GM19023 (cell line): ENCODE measurements around the gene RC3H2.
"Not testable (repeated sequence)": the region's sequence is repeated elsewhere in the genome, so short reads cannot be mapped to it uniquely, and the experiment has no call there.

Experiments
- ATAC-seq: cut with Tn5 transposase; IDR thresholded peaks from one replicate; pipeline ENCODE4 v1.9.1; 2021; ENCODE audit warnings: mild to moderate bottlenecking, moderate library complexity; ENCODE audit not compliant: unreplicated experiment

RC3H2 gene

GRCh38 chr9:122922713-122923112 is 17.6 kb upstream of the RC3H2 start:
- no peak for ATAC-seq

DNA sequence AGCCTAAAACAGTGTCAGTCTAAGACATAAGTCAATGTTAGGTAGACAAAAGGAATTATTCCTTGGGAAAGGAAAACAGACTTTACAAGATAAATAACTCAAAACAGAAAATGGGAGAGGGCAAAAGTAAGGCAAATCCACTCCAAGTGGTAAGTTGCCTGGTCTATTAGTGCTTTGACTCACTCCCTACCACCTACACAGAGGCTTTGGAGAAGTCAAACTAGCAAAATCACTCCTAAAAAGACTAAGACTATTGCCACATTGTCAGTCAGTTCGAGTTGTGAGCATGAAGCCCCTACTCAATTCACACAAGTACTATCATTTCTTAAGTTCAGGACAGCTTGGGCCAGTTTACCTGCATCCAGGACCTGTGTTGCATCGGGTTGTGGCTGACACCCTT is 13.2 kb upstream of the RC3H2 start:
- ATAC-seq, result no peak

GRCh38 chr9:122912964-122913673 is 8.0 kb upstream of the RC3H2 start, which contains the start of gene ZBTB6:
ZBTB6 (minus strand) TSS chr9:122913323; CDS start chr9:122912072, 1,251 bp downstream.
- ATAC-seq, result peak; percentile 99

GRCh38 chr9:122912671-122912963 is 7.5 kb upstream of the RC3H2 start:
- ATAC-seq, result no peak

- ATAC-seq, result not testable (repeated sequence)
Observed at GRCh38 chr9:122906122-122906521, 963 bp upstream of the RC3H2 start.

- ATAC-seq, result peak; percentile 21
Observed at GRCh38 chr9:122904466-122904822, 715 bp downstream of the RC3H2 start.

DNA sequence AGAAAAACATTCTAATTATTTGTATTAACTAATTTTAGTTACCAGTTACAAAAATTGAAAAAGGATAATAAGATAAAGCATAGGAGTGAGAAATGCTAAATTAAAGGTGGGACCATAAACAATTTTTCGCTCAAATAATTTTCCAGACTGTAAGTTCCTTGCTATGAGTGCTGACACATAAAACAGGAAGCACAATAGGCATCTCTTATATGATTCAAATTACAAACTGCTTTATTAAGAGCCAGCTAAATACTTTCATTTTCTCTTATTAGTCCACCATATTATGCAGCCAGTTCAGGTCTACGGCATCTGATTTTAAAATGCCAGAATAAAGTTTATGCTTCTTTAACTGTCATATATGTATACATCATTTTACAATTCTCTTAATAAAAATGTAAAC is 4.4 kb downstream of the RC3H2 start:
- ATAC-seq, result no peak

GRCh38 chr9:122897969-122898368 is 7.2 kb downstream of the RC3H2 start:
- ATAC-seq, result no peak

GRCh38 chr9:122888480-122888879 is 16.7 kb downstream of the RC3H2 start:
- no peak for ATAC-seq

- ATAC-seq, result no peak
Observed at GRCh38 chr9:122883125-122883524, 22.0 kb downstream of the RC3H2 start.

DNA sequence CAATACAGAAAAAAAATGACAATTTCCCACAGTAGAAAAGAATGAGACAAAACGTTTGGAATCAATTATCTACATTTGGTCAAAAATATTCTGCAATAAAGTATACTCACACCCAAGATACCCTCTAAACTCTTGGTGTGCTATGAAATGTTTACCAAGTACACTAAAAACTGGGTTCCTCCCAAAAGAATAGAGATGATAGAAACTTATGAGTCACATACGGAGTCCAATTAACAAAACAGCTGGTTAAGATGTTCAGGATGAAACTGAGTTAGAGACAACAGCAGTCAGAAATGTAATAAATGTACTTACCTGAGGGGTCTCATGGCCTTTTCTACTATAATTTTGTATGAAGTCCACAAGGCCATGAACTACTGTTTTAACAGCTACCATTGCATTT is 25.7 kb downstream of the RC3H2 start:
- no peak for ATAC-seq

DNA sequence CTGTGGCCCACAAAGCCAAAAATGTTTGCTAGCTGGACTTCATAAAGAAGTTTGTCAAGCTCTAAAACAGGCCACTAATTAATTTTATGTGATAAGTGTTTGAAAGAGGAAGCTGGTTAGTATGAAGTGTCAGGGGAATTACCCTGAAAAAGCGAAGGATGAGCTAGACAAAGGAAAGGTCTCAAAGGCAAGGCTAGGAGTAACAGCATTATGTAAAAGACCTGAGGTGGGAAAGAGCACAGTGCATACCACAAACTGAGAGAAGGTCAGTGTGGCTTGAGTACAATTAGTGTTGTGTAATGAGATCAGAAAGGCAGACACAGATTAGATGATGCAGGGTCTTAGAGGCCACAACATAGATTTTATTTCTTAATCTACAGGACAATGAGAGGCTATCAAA is 29.6 kb downstream of the RC3H2 start:
- ATAC-seq, result no peak

- ATAC-seq, result not testable (repeated sequence)
Observed at GRCh38 chr9:122867276-122867675, 37.9 kb downstream of the RC3H2 start.

DNA sequence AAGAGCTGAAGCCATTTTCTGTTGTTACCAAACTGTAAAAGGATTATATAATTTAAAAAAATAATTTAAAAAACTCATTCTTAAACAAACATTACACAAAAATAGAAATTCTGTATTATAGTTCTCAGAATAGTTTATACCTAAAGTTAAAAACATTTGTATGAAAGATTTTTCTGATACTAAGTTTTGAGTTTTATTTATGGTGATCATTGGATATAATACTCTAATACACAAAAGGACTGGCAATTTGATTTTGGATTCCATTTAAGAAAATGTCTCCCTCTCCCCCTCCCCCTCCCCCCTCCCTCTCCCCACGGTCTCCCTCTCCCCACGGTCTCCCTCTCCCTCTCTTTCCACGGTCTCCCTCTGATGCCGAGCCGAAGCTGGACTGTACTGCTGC is 39.1 kb downstream of the RC3H2 start:
- no peak for ATAC-seq

GRCh38 chr9:122865300-122865699 is 39.9 kb downstream of the RC3H2 start:
- ATAC-seq, result no peak

- ATAC-seq, result no peak
Observed at GRCh38 chr9:122863407-122863806, 41.8 kb downstream of the RC3H2 start.

DNA sequence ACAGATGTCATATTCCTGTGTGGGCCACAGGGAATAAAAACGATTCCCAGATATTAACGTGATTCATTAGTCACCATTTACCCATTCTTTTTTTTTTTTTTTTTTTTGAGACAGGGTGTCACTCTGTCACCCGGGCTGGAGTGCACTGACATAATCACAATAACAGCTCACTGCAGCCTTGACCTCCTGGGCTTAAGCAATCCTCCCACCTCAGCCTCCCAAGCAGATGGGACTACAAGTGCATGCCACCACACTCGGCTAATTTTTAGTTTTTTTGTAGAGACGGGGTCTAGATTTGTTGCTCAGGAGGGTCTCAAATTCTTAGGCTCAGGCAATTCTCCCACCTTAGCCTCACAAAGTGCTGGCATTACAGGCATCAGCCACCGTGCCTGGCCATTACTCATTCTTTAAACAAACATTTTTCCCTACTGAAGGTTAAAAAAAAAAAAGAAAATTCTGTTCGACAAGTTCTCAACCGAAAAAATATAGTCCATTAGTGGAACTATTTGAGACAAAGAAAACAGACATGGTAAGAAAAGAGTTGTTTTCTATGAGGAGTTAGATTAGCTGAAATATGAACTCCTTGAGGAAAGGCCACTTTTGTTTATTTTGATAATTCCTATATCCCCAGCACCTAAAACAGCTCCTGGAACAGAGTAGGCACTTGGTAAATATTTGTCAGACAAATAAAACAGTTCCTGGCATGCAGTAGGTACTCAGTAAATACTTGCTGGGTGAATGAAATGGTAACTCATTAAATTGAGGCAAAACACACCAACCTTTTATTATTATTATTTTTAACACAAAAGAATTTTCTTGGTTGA is 44.6 kb downstream of the RC3H2 start:
- no peak for ATAC-seq

DNA sequence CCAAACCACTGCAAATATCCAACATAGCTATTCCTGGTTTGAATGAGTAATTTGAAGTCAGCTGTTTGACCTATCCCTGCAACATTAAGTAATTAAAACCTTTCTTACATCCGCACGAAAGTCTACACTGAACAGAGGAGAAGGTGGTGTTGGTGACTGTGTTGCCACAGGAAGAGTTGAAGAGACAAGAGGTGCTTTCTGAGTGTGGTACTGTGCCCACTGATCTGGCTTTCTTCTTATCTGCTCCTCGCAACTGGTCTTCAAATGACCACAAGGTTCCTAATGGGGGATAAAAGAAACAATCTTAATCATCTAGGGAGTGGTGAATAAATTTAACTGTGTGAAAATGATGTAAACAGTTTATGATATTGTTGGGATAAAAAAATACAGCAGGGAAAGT is 47.3 kb downstream of the RC3H2 start:
- no peak for ATAC-seq

- ATAC-seq, result not testable (repeated sequence)
Observed at GRCh38 chr9:122852085-122852786, 52.9 kb downstream of the RC3H2 start.

DNA sequence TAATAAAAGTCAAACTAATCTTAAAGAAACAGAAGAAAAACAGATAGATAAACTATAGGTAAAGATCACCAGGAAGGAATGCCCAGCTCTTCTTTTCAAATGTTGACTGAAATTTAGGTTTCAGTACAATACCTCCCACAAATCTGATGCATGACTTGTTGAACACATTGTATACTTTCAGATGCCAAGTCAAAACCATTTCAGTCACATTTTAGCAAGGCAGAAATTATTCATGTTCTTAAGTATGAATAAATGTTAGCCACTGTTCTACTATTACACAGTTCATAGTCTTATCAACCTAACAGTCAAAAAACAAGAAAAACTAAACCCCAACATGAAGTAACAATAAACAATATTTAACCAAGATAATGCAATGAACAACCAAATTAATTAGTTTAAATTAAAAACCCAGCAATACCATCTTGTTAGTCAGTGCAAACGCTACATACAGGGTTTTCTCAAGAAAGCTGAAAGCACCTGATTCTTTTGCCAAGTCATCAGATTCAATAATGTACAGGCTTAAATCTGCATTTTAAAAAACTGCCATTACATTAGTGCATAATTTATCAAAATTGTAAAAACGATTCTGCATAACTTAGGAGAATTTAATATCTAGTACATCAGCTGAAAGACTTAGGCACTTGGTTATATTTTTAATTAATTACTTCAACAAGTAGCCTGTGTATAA is 56.8 kb downstream of the RC3H2 start:
- no peak for ATAC-seq

DNA sequence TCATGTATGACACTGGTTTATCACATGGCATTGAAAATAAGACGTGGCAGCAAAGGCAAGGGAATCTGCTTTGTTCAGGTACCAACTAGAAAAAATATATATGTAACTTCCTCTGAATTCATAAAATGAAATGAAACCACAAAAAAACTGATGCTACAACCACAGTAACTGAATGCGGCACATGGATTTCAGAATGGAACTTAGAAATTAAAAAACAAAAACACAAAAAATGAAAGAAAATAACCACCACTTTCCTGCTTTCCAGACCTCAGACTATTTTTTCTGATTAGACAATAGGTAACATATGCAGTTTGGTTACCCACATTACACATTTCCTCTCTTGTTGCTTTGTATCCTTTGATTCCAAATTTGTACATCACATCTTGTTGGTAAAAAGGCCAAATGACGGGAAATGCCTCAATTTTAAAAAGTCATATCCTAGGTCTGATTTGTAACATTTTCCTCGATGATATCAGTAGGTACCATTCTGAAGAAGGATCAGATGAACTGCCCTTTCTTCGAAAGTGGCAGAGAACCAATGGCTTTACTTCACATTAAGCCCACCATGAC is 58.7 kb downstream of the RC3H2 start:
- ATAC-seq, result no peak
